ENCODE measurements around the gene SRGAP3.

SRGAP3 gene

DNA sequence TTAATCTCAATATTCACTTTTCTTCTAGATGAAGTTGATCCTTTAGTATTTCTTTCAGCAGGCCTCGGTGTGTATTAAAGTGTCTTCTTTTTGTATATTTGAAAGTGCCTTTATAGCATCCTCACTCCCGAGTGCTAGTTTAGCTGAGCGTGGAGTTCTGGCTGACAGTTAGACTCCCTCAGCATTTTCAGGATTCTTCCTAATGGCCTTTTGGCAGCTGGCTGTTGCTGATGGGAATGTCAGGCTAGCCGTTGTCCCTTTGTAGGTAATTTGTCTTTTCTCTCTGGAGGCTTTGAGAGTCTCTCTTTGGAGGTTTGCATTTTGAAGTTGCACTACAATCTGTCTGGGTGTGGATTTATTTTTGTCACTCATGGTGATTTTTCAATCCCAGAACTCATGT, 94.4 kb downstream of the SRGAP3 start:
- TF ChIP-seq, protein P1, sequence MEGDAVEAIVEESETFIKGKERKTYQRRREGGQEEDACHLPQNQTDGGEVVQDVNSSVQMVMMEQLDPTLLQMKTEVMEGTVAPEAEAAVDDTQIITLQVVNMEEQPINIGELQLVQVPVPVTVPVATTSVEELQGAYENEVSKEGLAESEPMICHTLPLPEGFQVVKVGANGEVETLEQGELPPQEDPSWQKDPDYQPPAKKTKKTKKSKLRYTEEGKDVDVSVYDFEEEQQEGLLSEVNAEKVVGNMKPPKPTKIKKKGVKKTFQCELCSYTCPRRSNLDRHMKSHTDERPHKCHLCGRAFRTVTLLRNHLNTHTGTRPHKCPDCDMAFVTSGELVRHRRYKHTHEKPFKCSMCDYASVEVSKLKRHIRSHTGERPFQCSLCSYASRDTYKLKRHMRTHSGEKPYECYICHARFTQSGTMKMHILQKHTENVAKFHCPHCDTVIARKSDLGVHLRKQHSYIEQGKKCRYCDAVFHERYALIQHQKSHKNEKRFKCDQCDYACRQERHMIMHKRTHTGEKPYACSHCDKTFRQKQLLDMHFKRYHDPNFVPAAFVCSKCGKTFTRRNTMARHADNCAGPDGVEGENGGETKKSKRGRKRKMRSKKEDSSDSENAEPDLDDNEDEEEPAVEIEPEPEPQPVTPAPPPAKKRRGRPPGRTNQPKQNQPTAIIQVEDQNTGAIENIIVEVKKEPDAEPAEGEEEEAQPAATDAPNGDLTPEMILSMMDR (conservative IDR thresholded peaks at IDR 0.05) = no peak
- H3K27ac ChIP-seq = no peak overlapping the region

DNA sequence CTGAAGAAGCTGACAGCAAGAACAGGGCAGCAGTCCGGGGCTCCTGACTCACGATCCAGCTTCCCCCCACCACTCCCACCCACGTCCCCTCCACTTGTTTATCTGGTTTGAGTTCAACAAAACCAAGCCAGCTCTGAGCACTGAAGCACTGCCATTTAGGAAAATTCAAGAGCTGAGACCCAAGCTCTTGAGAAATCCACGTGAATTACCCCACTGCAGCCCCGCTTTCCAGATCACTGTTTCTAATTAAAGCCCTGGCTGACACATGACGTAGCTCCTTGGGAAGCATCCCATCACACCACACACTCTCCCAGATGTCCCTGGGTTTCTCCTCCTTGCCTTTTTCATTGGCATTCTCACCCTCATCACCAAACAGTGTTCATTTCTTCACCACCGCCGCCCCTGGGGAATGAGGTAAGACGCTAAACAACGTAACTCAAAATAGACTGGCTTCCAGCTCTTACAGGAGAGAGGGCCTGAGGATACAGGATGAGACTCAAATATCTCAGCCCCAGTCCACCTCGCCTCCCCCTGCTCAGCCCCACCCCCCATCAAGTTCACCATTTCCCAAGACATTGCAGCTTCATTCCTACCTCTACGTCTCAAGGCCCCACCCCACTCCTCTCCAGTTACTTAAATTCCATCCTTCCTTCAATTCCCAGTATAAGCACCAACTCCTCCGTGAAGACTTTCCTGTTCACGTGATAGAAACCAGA, 95.4 kb downstream of the SRGAP3 start:
- no peak overlapping the region for H3K27ac ChIP-seq
- TF ChIP-seq, protein P1 (conservative IDR thresholded peaks at IDR 0.05) = no peak

DNA sequence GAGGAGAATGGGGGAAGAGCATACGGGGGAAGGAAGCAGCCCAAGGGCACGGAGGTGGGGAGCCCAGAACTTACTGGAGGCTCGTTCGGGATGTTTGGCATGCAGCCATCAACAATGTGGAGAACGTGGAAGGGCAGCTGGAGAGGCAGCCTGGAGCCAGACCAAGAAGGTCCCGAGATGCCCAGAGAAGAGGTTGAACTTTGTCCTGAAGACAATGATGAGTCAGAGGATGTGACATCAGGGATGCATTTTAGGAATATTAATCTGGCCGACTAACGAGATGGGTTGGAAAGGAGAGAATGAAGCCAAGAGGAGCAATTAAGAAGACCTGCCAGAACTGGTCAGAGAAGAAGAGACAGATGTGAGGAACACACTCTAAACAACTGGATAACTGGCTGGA, 98.2 kb downstream of the SRGAP3 start:
- TF ChIP-seq, protein P1 (conservative IDR thresholded peaks at IDR 0.05) = no peak
- H3K27ac ChIP-seq = peak overlapping the region; percentile 78; the same call in 1 of the 2 replicates

DNA sequence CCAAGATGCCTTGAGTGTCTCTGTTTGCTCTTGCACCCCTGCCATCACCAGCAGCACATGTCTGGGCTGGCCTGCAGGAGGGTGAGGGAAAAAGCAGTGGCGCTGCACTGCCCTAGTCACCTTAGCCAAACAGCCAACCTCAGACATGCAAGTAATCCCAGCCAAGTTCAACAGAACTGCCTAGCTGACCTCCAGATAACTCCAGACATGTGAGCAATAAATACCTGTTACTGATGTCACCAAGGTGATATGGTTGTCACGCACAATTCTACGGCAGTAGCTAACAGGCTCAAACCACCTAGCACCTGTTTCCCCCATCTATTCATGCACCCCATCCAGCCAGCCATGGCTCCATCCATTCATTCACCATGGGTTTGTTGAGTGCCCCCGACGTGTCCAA, 99.9 kb downstream of the SRGAP3 start:
- H3K27ac ChIP-seq = peak overlapping the region; percentile 78
- TF ChIP-seq, protein P1 (conservative IDR thresholded peaks at IDR 0.05) = no peak; the same call in 1 of the 2 replicates

DNA sequence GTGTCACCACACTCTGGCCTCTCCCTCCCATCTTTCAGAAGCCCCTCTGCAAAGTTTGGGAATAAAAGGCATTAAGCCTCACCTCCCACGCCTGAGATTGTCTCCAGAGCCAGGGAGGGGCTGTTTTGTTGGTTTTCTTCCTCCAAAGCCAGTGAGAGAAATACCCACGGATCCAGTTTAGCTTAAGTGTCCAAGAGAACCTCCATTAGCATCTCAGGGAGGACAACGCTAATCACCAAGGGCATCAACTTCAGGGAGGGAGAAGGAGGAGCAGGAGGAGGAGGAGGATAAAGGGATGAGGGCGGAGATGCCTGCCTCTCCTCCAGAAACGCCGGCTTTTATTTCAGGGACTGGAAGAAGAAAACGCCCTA, 101.6 kb downstream of the SRGAP3 start:
- H3K27ac ChIP-seq = peak overlapping the region; percentile 78; the same call in 1 of the 2 replicates
- TF ChIP-seq, protein P1 (conservative IDR thresholded peaks at IDR 0.05) = no peak

DNA sequence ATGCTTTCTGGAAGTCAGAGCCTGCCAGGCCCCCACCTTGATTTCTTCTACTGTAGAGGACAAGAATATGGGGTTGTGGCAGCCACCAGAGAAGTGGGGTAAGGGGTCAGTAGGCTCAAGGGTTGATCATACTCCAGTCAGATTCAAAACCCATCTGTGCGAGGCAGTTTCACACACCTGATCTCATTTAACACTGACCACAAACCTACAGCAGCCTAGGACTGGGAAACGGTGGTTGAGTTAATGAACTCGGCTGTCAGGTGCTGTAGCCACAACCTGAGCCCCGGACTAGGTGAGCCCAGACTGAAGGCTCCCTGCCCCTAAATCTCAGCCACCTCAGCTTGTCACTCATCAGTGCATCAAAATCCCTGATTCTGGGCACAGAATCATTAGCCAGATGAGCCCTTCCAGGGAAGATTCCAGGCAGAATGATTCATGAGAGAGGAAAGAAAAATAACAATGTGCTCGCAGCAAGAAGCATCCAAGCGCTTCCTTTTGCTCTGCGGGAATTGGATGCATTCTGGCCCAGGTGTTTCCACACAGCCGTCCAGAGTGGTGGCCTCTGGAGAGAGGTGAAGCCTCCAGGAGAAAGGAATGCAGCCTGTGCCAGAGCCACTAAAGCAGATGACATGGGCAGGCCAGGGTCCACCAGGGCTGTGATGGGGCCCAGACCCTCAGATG, 102.1 kb downstream of the SRGAP3 start:
- peak overlapping the region; percentile 78; the same call in 1 of the 2 replicates for H3K27ac ChIP-seq
- TF ChIP-seq, protein P1 (conservative IDR thresholded peaks at IDR 0.05) = no peak

DNA sequence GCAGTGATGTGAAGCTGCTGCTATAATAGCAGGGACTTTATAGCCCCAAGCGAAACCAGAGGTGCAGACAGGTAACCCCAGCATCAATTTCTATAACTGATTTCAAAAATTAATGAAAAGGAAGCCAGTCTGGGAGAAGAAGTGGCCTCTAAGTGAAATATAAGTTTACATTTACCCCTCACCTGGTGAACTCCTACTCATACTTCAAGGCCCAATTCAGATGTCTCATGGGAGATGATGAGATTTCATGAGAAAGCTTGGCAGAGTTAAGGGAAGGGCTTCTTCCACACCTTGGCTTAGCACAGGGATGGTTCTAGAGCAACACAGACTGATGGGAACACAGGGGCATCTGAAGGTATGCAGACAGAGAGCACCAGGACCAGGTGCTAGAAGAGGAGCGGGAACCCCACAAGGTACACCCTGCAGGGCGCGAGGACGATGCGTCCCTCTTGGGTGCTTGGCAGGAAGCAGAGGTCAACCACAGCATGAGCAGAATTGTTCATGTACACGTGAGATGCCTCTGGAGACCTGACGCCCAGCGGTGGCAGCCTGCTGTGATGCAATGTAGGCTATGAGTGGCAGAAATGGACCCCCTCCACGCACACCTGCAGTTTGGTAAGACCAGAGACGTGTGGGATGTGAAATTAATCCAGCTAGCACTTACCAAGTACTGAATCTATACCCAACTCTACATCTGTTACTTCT, 102.9 kb downstream of the SRGAP3 start:
- TF ChIP-seq, protein P1 (conservative IDR thresholded peaks at IDR 0.05) = no peak
- no peak overlapping the region for H3K27ac ChIP-seq

All from VCaP (cell line).